HG03558 (cell line): ENCODE data around the gene TMEM59L.
"Not testable (repeated sequence)": the region's sequence is repeated elsewhere in the genome, so short reads cannot be mapped to it uniquely, and the experiment has no call there.

Experiments
- ATAC-seq: cut with Tn5 transposase; IDR thresholded peaks from one replicate; pipeline ENCODE4 v1.9.1; 2021; ENCODE audit warnings: moderate number of reproducible peaks; ENCODE audit not compliant: unreplicated experiment; ENCODE audit errors: extremely low read depth

TMEM59L gene

DNA sequence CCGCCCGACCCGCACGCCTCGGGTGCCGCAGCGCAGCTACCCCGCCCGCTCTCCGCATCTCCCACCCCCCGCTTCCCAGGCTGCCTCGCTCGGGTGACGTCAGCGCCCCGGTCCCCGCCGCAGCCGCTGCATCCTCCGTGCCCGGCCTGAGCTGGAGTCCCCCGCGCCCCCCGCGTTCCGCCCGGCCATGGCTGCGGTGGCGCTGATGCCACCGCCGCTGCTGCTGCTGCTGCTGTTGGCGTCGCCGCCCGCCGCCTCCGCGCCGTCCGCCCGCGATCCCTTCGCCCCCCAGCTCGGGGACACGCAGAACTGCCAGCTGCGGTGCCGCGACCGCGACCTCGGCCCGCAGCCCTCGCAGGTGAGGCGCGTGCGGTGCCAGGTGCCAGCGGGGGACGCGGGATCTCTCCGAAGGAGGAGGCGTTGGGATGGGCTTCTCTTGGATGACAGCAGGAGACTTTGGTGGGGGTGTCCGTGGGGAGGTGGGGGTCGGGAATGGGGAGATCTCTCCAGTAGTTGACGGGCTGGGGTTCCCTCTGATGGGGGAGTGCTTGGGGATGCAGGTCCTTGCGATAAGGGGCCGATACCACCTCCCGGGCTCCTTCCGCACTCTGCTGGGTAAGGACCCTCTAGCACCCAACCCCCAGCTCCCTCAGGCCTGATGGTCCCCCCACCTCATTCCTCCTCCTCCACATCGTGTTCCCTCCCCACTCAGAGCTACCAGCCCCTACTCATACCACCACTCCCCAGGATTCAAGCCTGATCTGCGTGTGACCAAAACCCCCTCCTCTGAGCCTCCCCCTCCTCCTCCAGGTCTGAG is at the start of gene TMEM59L:
TMEM59L (plus strand) TSS at position 99 of the 817 bp plus-strand sequence; CDS start at position 188, 89 bp downstream.
- no peak for ATAC-seq

DNA sequence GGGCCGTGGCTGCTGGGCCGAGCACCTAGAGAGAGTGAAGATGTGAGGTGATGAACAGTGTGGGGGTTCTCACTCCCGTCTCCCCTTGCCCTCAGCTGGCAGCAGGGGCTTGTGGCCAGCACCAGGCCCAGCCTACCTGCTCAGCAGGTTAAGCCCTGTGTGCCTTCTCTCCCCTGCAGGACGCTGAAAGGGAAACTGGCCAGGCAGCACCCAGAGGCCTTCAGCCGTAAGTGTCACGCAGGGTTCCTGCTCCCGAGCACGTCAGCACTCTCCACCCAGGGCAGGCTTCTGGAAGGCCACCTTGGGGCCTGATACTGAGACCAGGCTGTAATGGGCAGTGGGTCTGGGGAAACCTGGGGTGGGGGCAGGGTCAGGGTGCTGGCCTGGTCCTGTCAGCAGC is 45.7 kb upstream of the TMEM59L start:
- ATAC-seq, result no peak

DNA sequence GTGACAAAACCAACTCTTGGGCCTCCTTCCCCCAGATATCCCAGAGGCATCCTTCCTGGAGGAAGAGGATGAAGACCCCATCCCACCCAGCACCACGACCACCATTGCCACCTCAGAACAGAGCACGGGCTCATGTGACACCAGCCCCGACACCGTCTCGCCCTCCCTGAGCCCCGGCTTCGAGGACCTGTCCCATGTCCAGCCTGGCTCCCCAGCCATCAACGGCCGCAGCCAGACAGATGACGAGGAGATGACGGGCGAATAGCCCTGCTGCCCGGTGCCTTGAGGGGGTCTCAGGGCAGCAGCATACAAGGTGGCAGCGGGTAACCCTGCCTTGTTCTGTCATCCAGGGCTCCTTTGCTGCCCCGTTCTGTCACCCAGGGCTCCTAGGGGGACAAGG is 44.3 kb upstream of the TMEM59L start:
- ATAC-seq, result no peak

DNA sequence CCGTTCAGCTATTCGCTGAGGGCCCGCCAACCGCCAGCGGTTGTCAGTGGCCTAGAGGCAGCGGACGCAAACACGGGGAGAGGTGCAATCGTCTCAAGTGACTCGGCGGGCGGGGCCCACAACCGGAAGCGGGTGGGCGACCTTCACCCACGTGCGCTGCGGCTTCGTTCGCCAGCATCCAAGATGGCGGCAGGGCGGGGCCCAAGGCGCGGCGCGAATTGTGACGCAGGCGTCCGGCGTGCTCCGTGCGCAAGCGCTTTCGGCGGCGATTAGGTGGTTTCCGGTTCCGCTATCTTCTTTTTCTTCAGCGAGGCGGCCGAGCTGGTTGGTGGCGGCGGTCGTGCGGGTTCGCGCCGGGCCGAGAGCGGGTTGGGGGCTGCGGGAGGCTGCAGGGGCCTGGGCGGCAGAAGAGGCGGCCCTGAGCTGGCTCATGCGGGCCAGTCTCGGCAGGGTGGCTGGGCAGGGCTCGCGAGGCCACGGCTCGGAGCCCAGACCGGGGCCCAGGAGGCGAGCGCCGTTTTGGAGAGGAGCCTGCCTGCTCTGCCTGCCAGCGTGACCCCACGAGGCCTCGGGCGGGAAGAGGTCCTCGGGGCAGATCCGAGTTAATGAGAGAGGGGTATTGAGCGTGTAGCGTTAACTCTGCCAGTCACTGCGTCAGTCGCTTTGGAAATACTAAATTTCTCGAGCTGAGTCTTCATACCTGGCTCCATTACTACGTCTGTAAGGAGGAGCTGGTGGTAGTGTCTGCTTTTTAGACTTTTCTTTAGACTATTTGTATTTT is 40.9 kb upstream of the TMEM59L start, which contains the start of gene UBA52:
UBA52 (plus strand) TSS at position 294 of the 781 bp plus-strand sequence. CDS start 1,444 bp downstream, outside the sequence.
- peak; percentile 72 for ATAC-seq

DNA sequence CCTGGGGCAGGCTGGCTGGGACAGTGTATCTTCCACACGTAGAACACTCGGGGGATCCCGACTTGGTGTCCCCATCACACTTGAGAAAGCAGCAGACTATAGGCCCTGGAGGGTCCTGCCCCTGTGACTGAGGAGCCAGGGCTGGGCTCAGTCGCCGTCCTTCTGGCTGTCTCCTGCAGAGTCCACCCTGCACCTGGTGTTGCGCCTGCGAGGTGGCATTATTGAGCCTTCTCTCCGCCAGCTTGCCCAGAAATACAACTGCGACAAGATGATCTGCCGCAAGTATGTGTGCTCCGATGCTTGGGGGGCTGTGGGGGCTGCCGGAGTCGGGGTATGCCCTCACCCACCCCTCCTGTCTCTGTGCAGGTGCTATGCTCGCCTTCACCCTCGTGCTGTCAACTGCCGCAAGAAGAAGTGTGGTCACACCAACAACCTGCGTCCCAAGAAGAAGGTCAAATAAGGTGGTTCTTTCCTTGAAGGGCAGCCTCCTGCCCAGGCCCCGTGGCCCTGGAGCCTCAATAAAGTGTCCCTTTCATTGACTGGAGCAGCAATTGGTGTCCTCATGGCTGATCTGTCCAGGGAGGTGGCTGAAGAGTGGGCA is 37.9 kb upstream of the TMEM59L start:
- ATAC-seq, result no peak

DNA sequence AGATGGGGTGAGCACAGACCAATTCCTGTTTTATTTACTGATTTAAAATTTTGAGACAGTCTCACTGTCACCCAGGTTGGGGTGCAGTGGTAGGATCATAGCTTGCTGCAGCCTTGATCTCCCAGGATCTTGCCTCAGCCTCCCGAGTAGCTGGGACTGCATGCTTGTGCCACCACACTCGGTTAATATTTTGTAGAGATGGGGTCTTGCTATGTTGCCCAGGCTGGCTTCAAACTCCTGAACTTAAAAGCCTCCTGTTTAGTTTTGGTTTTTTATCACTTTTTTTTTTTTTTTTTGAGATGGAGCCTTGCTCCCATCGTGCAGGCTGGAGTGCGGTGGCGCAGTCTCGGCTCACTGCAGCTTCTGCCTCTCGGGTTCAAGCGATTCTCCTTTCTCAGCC is 36.3 kb upstream of the TMEM59L start:
- no peak for ATAC-seq

DNA sequence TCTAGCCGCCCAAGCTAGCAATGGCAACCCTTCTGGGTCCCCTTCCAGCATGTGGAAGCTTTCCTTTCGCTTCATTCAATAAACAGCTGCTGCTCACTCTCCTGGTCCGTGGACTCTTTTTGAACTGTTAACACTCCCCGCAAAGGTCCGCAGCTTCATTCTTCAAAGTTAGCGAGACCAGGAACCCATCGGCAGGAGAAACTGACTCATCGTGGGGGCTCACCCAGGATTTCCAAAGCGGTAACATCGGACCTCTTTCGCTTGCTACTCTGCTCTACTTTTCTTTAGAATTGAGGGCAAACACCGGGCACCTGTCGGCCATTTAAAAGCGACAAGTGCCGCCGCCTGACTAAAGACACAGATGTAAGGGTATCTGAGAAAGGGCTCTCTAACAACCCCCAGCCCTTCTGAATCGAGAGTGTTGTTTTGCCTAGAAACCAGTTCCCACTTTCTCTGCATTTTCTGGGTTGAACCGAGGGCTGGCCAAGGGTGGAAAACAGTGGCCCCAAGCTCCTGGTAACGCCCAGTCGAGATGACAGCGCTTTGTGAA is 35.2 kb upstream of the TMEM59L start:
- no peak for ATAC-seq

DNA sequence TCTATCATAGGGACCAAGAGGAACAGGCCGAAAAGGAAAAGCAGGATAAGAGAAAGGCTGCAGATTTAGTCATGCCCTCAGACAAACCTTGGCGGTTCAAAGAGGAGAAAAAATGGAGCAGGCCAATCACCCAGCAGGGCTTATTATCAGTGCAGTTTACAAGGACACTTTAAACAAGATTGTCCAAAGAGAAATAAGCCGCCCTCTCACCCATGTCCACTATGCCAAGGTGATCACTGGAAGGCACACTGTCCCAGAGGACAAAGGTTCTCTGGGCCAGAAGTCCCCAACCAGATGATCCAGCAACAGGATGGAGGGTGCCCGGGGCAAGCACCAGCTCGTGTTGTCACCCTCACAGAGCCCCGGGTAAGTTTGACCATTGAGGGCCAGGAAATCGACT is 32.4 kb upstream of the TMEM59L start:
- ATAC-seq, result no peak

DNA sequence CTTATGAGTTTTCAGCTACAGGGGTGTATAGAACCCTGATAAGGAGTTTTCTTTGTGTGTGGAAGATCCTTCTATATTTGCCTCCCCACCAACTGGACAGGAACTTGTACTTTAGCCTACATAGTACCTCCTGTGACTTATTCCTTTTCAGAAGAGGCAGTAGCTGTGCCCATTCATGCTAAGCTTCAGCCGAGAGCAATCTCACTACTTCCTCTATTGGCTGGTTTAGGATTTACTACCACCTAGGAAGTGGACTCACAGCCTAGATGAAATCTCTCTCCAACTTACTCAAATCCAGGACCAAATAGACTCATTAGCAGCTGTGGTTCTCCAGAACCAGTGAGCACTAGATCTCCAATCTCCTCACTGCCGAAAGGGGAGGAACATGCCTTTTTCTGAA is 26.4 kb upstream of the TMEM59L start:
- ATAC-seq, result no peak

DNA sequence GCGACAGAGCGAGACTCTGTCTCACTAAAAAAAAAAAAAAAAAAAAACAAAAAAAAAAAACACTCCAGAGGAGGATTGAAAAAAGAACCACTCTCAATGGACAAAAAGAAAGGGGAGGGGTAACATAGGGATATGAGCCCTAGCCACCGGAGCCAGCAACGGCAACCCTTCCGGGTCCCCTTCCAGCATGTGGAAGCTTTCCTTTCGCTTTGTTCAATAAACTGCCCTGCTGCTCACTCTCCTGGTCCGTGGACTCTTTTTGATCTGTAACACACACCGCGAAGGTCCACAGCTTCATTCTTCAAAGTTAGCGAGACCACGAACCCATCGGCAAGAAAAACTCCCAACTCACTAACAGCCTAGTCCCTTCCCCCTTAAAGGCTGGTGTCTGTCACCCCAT is 25.1 kb upstream of the TMEM59L start:
- no peak for ATAC-seq

DNA sequence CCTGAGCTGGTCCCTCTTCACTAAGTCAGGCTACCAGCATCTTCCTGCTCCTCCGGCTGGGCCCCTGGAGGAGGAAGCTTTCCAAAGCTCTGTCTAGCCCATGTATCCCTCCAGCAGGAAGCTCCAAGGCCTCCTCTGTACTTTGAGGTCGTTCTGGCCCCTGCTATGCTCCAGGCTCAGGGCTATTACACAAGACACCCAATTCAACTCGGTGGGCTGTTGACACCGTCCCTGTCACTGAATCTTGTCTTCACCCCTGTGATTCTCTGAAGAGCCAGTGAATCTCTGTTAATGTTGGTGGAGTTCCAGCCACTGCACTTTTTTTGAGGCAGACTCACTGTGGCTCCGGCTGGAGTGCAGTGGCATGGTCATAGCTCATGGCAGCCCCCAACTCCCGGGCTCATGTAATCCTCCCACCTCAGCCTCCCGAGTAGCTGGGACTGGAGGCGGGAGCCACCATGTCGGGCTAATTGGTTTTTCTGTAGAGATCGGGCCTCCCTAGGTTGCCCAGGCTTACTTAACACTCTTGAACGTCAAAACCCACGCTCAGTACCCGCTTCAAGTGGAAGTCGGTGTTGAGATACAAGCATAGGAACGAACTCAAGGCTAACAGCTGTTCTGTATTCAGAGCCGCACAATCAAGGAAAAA is 24.6 kb upstream of the TMEM59L start:
- ATAC-seq, result no peak

DNA sequence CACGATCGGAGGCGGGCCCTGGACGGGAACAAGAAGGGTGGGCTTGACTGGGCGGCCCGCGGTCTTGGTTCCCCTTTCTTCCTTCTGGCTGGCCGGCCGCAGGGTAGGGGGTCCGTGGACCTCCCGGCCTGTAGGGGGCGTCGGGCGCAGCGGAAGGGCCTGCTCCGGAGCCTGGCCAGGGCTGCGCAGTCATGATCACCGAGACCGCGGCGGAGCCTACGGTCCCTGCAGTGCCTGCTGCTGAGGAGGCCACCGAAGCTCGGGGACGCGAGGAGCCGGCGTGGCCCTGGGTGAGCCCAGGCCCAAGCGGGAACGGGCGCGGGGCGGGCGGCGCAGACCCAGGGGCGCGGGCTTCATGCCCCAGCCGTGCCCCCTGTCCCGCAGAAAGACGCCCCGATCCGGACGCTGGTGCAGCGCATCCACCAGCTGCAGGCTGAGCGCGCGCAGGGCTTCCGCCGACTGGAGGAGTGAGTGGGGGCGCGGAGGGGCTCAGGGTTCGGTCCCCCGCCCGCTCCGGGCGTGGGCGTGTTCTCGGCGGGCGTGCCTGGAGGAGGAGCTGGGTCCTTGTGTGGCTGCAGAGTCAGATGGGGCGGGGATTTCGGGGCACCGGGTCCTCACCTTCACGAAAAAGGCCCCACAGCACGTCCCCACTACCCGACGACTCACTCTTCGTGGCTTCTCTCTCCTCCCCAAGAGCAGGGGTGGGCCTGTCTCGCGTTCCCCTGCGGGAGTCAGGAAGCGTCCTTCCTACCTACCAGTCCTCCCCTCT is 23.9 kb upstream of the TMEM59L start, which contains the start of gene REX1BD:
REX1BD (plus strand) TSS at position 188 of the 769 bp plus-strand sequence; CDS start at position 192, 4 bp downstream.
- no peak for ATAC-seq

DNA sequence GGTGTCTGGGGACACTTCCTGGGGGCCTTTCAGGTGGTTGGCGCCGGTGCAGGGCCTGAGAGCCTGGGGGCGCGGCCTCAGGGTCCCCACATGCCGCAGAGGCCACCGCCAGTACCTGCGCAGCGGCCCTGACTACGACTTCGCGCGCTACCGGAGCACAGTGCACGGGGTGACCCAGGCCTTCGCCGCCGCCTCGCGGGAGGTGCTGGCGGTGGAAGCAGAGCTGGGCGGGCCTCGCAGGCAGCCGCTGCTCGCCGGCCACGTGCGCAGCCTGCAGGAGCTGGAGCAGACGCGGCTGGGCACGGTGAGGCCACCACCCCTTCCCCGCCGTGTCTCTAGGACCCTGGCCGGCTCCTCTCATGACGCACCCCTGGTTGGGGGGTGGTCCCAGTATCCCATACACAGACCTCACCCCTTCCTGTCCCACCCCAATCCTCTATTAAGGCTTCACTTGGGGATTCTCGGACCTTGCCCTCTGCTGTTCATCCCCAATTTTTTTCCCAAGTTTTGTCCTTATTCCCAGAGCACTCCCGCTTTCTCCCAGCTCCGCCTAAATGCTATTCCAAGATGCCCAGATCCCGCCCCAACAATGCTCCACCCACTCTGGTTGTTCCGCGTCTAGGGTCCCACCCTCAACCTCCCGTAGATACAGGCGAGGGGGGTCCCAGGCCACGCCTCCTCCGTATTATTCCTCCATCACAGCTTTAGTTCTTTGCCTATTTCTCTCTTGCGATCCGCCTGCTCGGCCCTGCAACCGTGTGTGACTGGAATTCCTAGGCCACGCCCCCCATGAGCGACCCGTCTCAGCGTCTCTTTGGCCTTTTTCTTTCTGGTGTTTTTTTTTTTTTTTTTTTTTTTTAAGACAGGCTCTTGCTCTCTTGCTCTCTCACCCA is 23.0 kb upstream of the TMEM59L start:
- ATAC-seq, result no peak

DNA sequence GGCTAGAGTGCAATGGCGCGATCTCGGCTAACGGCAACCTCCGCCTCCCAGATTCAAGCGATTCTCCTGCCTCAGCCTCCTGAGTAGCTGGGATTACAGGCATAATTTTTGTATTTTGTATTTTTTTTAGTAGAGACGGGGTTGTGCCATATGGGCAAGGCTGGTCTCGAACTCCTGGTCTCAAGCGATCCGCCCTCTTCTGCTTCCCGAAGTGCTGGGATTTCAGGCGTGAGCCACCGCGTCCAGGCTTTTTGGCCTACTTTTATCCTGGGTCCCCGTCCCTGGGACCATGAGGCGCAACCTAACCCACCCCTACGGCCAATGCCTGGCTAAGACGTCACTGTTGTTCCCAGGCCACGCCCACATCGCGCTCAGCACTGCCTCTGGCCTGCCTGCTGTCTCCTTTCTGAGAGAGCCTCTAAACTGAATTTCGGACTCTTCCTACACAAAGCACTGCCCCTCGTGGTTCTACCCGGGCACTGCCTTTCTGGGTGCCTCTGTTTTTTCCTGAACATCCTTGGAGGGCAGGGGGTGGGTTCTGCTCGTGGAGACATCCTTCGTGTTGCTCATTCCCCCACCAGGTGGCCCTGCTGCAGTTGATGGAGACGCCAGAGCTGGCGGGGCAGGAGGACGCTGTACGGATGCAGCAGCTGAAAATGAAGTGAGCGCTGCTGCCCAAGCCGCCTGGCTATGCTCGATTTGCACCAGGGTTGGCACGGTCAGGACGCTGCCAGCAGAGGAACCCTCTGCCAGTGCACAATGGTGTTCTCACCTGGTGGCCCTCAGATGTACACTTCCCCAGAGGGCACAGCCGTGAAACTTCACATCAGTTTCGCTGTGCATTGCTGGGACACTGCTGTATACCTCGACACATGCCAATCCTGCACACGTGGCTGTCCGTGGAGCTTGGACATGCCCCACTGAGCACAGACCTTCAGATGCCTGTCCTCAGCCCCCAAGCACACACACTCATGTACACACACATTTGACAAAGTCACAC is 22.1 kb upstream of the TMEM59L start:
- ATAC-seq, result no peak

DNA sequence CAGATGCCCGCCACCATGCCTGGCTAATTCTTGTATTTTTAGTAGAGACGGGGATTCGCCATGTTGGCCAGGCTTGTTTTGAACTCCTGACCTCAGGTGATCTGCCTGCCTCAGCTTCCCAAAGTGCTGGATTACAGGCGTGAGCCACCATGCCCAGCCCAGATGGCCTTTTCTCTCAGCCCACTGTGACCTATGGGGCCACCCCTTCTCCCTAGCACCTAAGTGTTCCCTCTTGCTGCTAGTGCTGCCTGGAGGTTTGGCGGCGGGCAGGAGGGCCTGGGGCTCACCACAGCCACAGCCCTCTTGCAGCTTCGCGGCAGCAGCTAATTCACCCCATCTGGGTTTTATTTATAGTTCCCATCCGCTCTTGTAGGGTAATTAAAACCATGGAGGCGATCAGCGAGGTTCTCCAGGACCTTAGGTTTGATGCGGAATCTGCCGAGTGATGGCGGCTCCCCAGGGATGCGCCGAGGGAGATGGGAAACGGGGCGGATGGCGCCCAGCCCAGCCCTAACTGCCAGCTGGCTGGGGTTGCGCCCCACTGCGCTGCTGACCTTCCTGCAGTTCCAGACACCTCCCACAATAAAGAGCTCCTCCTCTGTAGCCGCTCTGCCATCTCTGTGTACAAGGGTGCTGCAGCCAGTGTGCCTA is 20.8 kb upstream of the TMEM59L start:
- ATAC-seq, result no peak

DNA sequence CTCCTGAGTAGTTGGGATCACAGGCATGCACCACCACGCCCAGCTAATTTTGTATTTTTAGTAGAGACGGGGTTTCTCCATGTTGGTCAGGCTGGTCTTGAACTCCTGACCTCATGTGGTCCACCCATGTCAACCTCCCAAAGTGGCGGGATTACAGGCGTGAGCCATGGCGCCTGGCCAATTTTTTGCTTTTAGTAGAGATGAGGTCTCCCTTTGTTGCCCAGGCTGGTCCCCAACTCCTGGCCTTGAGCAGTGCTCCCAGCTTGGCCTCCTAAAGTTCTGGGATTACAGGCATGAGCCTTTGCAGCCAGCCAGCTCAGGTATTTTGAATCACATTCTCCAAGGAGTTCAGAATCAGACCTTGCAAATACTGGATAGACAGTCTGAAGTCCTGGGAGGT is 19.9 kb upstream of the TMEM59L start:
- not testable (repeated sequence) for ATAC-seq
